Smooth muscle cell (in vitro differentiated cells): ENCODE measurements around the gene SEMA7A. TPM values are rescaled to one million over a fixed set of nuclear protein-coding genes. Genes with fewer than 3 reads are reported as not detected.
"Not testable (repeated sequence)": the region's sequence is repeated elsewhere in the genome, so short reads cannot be mapped to it uniquely, and the experiment has no call there.

Experiments used
- DNase-seq: peaks from one replicate; lab custom pipeline; 2025; ENCODE audit not compliant: unreplicated experiment; lab: John Stamatoyannopoulos, UW
- H2AFZ ChIP-seq: fragments of 200-600 bp; sonication (generic); 2 replicates; pipeline ENCODE4 v1.6.0; 2016; ENCODE audit warnings: antibody characterized with exemption, low read depth, mild to moderate bottlenecking
- H3F3A ChIP-seq: fragments of 200-600 bp; sonication (generic); 2 replicates; pipeline ENCODE4 v1.6.0; 2017; ENCODE audit warnings: antibody characterized with exemption, low read depth
- H3K27ac ChIP-seq: fragments of 200-600 bp; sonication (generic); 2 replicates; pipeline ENCODE4 v1.5.1; 2016; ENCODE audit warnings: low read depth, mild to moderate bottlenecking
- H3K27me3 ChIP-seq: fragments of 200-600 bp; sonication (generic); 2 replicates; pipeline ENCODE4 v1.6.1; 2016; ENCODE audit warnings: low read depth, mild to moderate bottlenecking
- H3K36me3 ChIP-seq: fragments of 200-600 bp; sonication (generic); 2 replicates; pipeline ENCODE4 v1.5.1; 2016; ENCODE audit warnings: low read depth
- H3K4me1 ChIP-seq: fragments of 200-600 bp; sonication (generic); 2 replicates; pipeline ENCODE4 v1.5.1; 2016; ENCODE audit warnings: low read depth
- H3K4me2 ChIP-seq: fragments of 200-600 bp; sonication (generic); 2 replicates; pipeline ENCODE4 v1.6.0; 2016; ENCODE audit warnings: mild to moderate bottlenecking
- H3K4me3 ChIP-seq: fragments of 200-600 bp; sonication (generic); 2 replicates; pipeline ENCODE4 v1.5.1; 2016; ENCODE audit warnings: mild to moderate bottlenecking
- H3K79me2 ChIP-seq: fragments of 200-600 bp; sonication (generic); 2 replicates; pipeline ENCODE4 v1.6.0; 2016; ENCODE audit warnings: low read depth, mild to moderate bottlenecking
- H3K9ac ChIP-seq: fragments of 200-600 bp; sonication (generic); 2 replicates; pipeline ENCODE4 v1.6.0; 2016; ENCODE audit warnings: low read depth
- H3K9me3 ChIP-seq: fragments of 200-600 bp; sonication (generic); replicated peaks from 2 replicates; pipeline ENCODE4 v1.5.1; 2016; ENCODE audit warnings: low read depth
- H4K20me1 ChIP-seq: fragments of 200-600 bp; sonication (generic); 2 replicates; pipeline ENCODE4 v1.6.0; 2016; ENCODE audit warnings: low read depth
- CTCF ChIP-seq: fragments of 200-600 bp; sonication (generic); IDR thresholded peaks from 2 replicates; pipeline ENCODE4 v1.5.1; 2017; ENCODE audit warnings: borderline replicate concordance, mild to moderate bottlenecking, antibody characterized with exemption; ENCODE audit not compliant: insufficient read depth, poor library complexity, severe bottlenecking
- WGBS: methylation state at CpG from one replicate; pipeline ENCODE4 v1.1.7; 2016; ENCODE audit warnings: low lambda C conversion rate; 5-methylcytosine and 5-hydroxymethylcytosine counted together
- polyA plus RNA-seq: library from polyadenylated mRNA; unstranded; fragments of >200 nt; fragmentation: Nextera tagmentation; extraction: Ambion mirVana; gene quantifications from 2 replicates; pipeline ENCODE4 v1.2.1, GENCODE V29; 2016
- total RNA-seq: library from RNA; depleted of rRNA; stranded (reverse); fragments of >200 nt; gene quantifications from 2 replicates; pipeline ENCODE4 v1.2.3, GENCODE V29; 2014

SEMA7A gene
- 33.7 and 44.5 TPM in 2 replicates for total RNA-seq
- 9.3 and 14.9 TPM in 2 replicates for polyA plus RNA-seq

- 3% methylated on average over 60 of the region's 75 CpGs for WGBS
These were observed at the start of gene SEMA7A for GRCh38 chr15:74433592-74434262. TSS of gene SEMA7A (minus strand) at chr15:74433958. CDS start at chr15:74433918, 40 bp downstream.

GRCh38 chr15:74482661-74483060 is 48.9 kb upstream of the SEMA7A start:
- no peak overlapping the region for H2AFZ ChIP-seq
- 45% methylated on average over 3 of the region's 3 CpGs for WGBS
- no peak for TF ChIP-seq CTCF
- no peak overlapping the region for H3K4me3 ChIP-seq
- no peaks in the 10 kb centered on the region for H3K4me1 ChIP-seq
- no peaks in the 10 kb centered on the region for H4K20me1 ChIP-seq
- no peaks in the 10 kb centered on the region for H3K79me2 ChIP-seq
- no peaks in the 10 kb centered on the region for H3F3A ChIP-seq
- no peak overlapping the region for H3K4me2 ChIP-seq
- H3K9ac ChIP-seq, result no peak overlapping the region
- H3K27me3 ChIP-seq, result no peaks in the 10 kb centered on the region
- H3K27ac ChIP-seq, result no peak overlapping the region
- H3K9me3 ChIP-seq, result no peaks in the 10 kb centered on the region
- H3K36me3 ChIP-seq, result no peaks in the 10 kb centered on the region
- no peak for DNase-seq

More at GRCh38 chr15:74433592-74434262, at the start of gene SEMA7A:
- peak within 1 kb of the TSS; percentile 88 for H3K9ac ChIP-seq
- peaks cover 55% of the 10 kb centered on the region for H3K79me2 ChIP-seq
- no peaks in the 10 kb centered on the region for H3K9me3 ChIP-seq
- H3K27me3 ChIP-seq, result no peaks in the 10 kb centered on the region
- peaks cover 4% of the 10 kb centered on the region for H3F3A ChIP-seq
- peak; percentile 77 for DNase-seq
- no peaks in the 10 kb centered on the region for H3K36me3 ChIP-seq
- peak within 1 kb of the TSS; percentile 53 for H3K27ac ChIP-seq
- H3K4me1 ChIP-seq, result peaks cover 17% of the 10 kb centered on the region
- no peak for TF ChIP-seq CTCF
- peak within 1 kb of the TSS; percentile 52 for H2AFZ ChIP-seq
- peaks cover 42% of the 10 kb centered on the region for H4K20me1 ChIP-seq
- H3K4me3 ChIP-seq, result peak within 1 kb of the TSS; percentile 100
- H3K4me2 ChIP-seq, result peak within 1 kb of the TSS; percentile 99

- H3K27me3 ChIP-seq, H4K20me1 ChIP-seq, H3K4me2 ChIP-seq, H3F3A ChIP-seq, H3K79me2 ChIP-seq, H3K36me3 ChIP-seq, H3K4me1 ChIP-seq, DNase-seq, H3K4me3 ChIP-seq, H3K27ac ChIP-seq, H3K9me3 ChIP-seq, H2AFZ ChIP-seq, H3K9ac ChIP-seq: not testable (repeated sequence)
- 96% methylated on average over 27 of the region's 27 CpGs for WGBS
These were observed 46.6 kb upstream of the SEMA7A start for GRCh38 chr15:74480364-74480763.

- H3K36me3 ChIP-seq, H4K20me1 ChIP-seq, H3K4me1 ChIP-seq, H3K27me3 ChIP-seq, H3K4me3 ChIP-seq, H3F3A ChIP-seq, H3K9me3 ChIP-seq, H2AFZ ChIP-seq, H3K9ac ChIP-seq, H3K27ac ChIP-seq, H3K79me2 ChIP-seq, DNase-seq, H3K4me2 ChIP-seq: not testable (repeated sequence)
- 96% methylated on average over 7 of the region's 7 CpGs for WGBS
These were observed 37.9 kb upstream of the SEMA7A start for GRCh38 chr15:74471621-74472020.
